Stimulated activated CD8-positive, alpha-beta memory T cell treated with anti-CD3 and anti-CD28 coated beads, Interleukin-12 subunit alpha, Interleukin-12 subunit beta, amount 100 ng/mL, for 24 hours (primary cell): ENCODE data around the gene PLA2G4F.

ENCODE experiments used
- DNase-seq: peaks from one replicate; pipeline ENCODE4 v3.0.0-alpha.2; 2020; ENCODE audit errors: extremely low read depth

The PLA2G4F gene

GRCh38 chr15:42165106-42165505 lies 8.7 kb upstream of the PLA2G4F start:
- no peak for DNase-seq

GRCh38 chr15:42163947-42164550 lies 7.6 kb upstream of the PLA2G4F start:
- no peak for DNase-seq

GRCh38 chr15:42163291-42163690 lies 6.9 kb upstream of the PLA2G4F start:
- DNase-seq: no peak

- no peak for DNase-seq
Observed at GRCh38 chr15:42160136-42160535, 3.7 kb upstream of the PLA2G4F start.

GRCh38 chr15:42159381-42160015 lies 3.1 kb upstream of the PLA2G4F start:
- DNase-seq: no peak

- DNase-seq: no peak
Observed at GRCh38 chr15:42158941-42159340, 2.5 kb upstream of the PLA2G4F start.

- no peak for DNase-seq
Observed at GRCh38 chr15:42157981-42158765, 1.7 kb upstream of the PLA2G4F start.

- DNase-seq: no peak
Observed at GRCh38 chr15:42157381-42157780, 945 bp upstream of the PLA2G4F start.

- no peak for DNase-seq
Observed at GRCh38 chr15:42155546-42156242, 742 bp downstream of the PLA2G4F start.

GRCh38 chr15:42154956-42155355 lies 1.5 kb downstream of the PLA2G4F start:
- no peak for DNase-seq

GRCh38 chr15:42154212-42154941 lies 2.1 kb downstream of the PLA2G4F start:
- DNase-seq: no peak

GRCh38 chr15:42153874-42154211 lies 2.6 kb downstream of the PLA2G4F start:
- DNase-seq: no peak

GRCh38 chr15:42152921-42153698 lies 3.3 kb downstream of the PLA2G4F start:
- DNase-seq: no peak

- no peak for DNase-seq
Observed at GRCh38 chr15:42152196-42152920, 4.1 kb downstream of the PLA2G4F start.

GRCh38 chr15:42151736-42152135 lies 4.7 kb downstream of the PLA2G4F start:
- no peak for DNase-seq

GRCh38 chr15:42151141-42151561 lies 5.3 kb downstream of the PLA2G4F start:
- DNase-seq: no peak

- DNase-seq: no peak
Observed at GRCh38 chr15:42150219-42150970, 6.0 kb downstream of the PLA2G4F start.

GRCh38 chr15:42149493-42150218 lies 6.8 kb downstream of the PLA2G4F start:
- DNase-seq: no peak
